H1 (cell line): Measurements from ENCODE around the gene AGGF1.

Experiments used
- CHD2 ChIP-seq: IDR thresholded peaks from 2 replicates; pipeline ENCODE4 v1.6.1; 2012; ENCODE audit warnings: low read length, improper control_type of control experiment
- RAD21 ChIP-seq, 2 experiments: IDR thresholded peaks in 1 of 2; conservative IDR thresholded peaks in 1 of 2; 2 replicates each; pipeline ENCODE4 v1.6.1; 2011; ENCODE audit warnings: low read depth in 2 of 2, low read length in 2 of 2, improper control_type of control experiment in 1 of 2, inconsistent platforms in 1 of 2, mild to moderate bottlenecking in 1 of 2, moderate library complexity in 1 of 2

DNA sequence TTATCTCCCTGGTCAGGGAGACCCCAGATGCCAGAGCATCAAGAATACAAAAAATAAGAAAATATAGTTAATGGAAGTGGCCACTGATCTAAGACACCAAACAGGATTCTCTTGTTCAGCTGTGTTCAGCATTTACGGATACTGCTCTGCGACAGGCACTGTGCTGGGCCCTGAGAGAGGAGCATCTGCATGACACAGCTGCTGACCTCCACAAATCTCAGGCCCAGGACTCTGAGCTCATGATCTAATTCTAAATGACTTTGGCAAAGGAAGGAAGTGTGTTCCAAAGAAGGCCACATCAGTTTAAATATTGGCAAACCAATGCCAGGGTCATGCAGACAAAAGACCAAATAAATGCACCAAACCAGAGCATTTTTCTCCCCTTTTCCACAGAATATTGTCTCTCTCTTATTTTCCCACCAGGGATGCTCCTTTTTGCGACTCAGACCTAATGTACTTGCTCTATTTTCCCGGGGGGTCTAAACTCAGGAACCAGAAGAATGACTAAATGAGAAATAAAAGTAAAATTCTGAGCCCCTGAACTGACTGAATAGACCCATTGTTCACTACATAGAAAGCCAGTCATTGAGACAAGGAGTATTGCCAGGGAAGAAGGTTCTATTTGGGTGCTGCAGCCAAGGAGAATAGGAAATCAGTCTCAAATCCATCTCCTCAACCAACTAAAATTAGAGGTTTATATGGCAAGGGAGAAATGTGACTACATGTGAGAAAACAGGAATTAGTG, 1.4 kb upstream of the AGGF1 start:
- TF ChIP-seq CHD2 (no peak), RAD21 (IDR thresholded peaks at IDR 0.05 in 1 of 2, conservative IDR thresholded peaks at IDR 0.05 in 1 of 2; ENCODE audit: low read depth in 2 of 2, low read length in 2 of 2) (no peak)
